ENCODE data around the gene DEFB121.

Gene DEFB121

DNA sequence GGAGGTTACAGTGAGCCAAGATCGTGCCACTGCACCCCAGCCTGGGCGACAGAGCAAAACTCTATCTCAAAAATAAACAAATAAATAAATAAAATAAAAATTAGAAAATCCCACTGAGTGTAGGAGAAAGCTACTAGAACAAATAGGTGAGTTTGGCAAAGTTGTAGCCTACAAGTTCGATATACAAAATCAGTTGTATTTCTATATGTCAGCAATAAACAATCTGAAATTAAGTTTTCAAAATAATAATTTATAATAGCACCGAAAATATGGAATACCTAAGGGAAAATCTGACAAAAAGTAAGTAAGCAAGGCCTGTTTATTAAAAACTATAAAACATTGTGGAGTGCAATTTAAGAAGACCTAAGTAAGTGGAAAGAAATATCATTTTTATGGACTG is 42.7 kb downstream of the DEFB121 start:
- TF ChIP-seq, protein P1, sequence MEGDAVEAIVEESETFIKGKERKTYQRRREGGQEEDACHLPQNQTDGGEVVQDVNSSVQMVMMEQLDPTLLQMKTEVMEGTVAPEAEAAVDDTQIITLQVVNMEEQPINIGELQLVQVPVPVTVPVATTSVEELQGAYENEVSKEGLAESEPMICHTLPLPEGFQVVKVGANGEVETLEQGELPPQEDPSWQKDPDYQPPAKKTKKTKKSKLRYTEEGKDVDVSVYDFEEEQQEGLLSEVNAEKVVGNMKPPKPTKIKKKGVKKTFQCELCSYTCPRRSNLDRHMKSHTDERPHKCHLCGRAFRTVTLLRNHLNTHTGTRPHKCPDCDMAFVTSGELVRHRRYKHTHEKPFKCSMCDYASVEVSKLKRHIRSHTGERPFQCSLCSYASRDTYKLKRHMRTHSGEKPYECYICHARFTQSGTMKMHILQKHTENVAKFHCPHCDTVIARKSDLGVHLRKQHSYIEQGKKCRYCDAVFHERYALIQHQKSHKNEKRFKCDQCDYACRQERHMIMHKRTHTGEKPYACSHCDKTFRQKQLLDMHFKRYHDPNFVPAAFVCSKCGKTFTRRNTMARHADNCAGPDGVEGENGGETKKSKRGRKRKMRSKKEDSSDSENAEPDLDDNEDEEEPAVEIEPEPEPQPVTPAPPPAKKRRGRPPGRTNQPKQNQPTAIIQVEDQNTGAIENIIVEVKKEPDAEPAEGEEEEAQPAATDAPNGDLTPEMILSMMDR (IDR thresholded peaks at IDR 0.05; ENCODE audit: control insufficient read depth, insufficient read depth, low read depth, low read length, missing control alignments) = no peak
- DNase-seq (ENCODE audit: low read depth) = no peak

DNA sequence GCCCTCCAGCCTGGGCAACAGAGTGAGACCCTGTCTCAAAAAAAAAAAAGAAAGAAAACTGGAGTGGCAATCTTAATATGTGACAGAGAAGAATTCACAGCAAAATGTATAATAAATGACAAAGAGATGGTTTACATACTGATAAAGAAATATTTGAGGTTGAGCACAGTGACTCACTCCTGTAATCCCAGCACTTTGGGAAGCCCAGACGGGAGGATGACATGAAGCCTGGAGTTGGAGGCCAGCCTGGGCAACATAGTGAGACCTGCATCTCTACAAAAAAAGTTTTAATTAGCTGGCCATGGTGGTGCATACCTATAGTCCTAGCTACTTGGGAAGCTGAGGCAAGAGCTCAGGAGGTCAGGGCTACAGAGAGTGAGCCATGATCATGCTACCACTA is 50.0 kb downstream of the DEFB121 start:
- DNase-seq (ENCODE audit: low read depth) = no peak
- no peak overlapping the region for H3K4me3 ChIP-seq (ENCODE audit: control insufficient read depth, low read depth, low read length)
- TF ChIP-seq, protein P1 (IDR thresholded peaks at IDR 0.05; ENCODE audit: control insufficient read depth, insufficient read depth, low read depth, low read length, missing control alignments) = no peak

More for the DNA sequence above, 42.7 kb downstream of the DEFB121 start:
- no peak overlapping the region for H3K4me3 ChIP-seq (ENCODE audit: control insufficient read depth, low read depth, low read length)
